Kidney (tissue), 14 donors: Measurements from ENCODE around the gene AP3S1. TPM values are rescaled to one million over a fixed set of nuclear protein-coding genes. Genes with fewer than 3 reads are reported as not detected.

Source experiments
- DNase-seq, 5 donors: peaks; one replicate each; pipeline ENCODE4 v3.0.0-alpha.2; 2013 to 2020
- FAIRE-seq: peaks from 2 replicates; lab custom pipeline; 2012; peaks lifted over from hg19 to GRCh38; lab: Jason Lieb, UNC
- H3K27ac ChIP-seq, 2 donors: one replicate each; pipeline ENCODE4 v1.7.0; 2013; ENCODE audit warnings: low read depth in 2 of 2, low read length in 2 of 2, inconsistent platforms in 1 of 2
- H3K27me3 ChIP-seq: one replicate; pipeline ENCODE4 v1.7.1; 2013; ENCODE audit warnings: low read length, inconsistent platforms; ENCODE audit not compliant: control insufficient read depth, insufficient read depth
- H3K36me3 ChIP-seq, 3 donors: one replicate each; pipeline versions ENCODE4 v1.7.0 to v1.7.1; 2013; ENCODE audit warnings: low read length in 3 of 3, control low read depth in 1 of 3, inconsistent platforms in 1 of 3; ENCODE audit not compliant: insufficient read depth in 3 of 3, control insufficient read depth in 2 of 3
- H3K4me1 ChIP-seq, 3 donors: one replicate each; pipeline versions ENCODE4 v1.7.0 to v1.7.1; 2013; ENCODE audit warnings: low read length in 3 of 3, inconsistent platforms in 1 of 3, low read depth in 1 of 3; ENCODE audit not compliant: control insufficient read depth in 2 of 3, insufficient read depth in 2 of 3
- H3K4me3 ChIP-seq, 3 donors: one replicate each; pipeline versions ENCODE4 v1.7.0 to v1.8.1; 2013; ENCODE audit warnings: low read length in 3 of 3, control low read depth in 1 of 3, inconsistent platforms in 1 of 3
- H3K9ac ChIP-seq, 3 donors: one replicate each; pipeline versions ENCODE4 v1.7.0 to v1.7.1; 2013; ENCODE audit warnings: low read length in 3 of 3, control low read depth in 1 of 3, inconsistent platforms in 1 of 3
- H3K9me3 ChIP-seq, 3 donors: one replicate each; pipeline versions ENCODE4 v1.7.0 to v1.7.1; 2013; ENCODE audit warnings: low read length in 3 of 3, control low read depth in 1 of 3, inconsistent platforms in 1 of 3; ENCODE audit not compliant: control insufficient read depth in 2 of 3, insufficient read depth in 1 of 3
- intact Hi-C: fragments of 100-400 bp; cut with DNase I; formaldehyde crosslinking; loops from one replicate; pipeline ENCODE4 v1.11.1; 2022
- polyA plus RNA-seq: library from polyadenylated mRNA; stranded (reverse); fragments of 350-450 nt; fragmentation: Illumina TruSeq; extraction: RNeasy Lipid Tissue Mini Kit (QIAGEN cat#74804); gene quantifications from one replicate; pipeline ENCODE4 v1.2.3, GENCODE V29; 2014; ENCODE audit warnings: low read depth, low replicate concordance; ENCODE audit not compliant: insufficient read depth
- total RNA-seq: library from RNA; stranded (reverse); fragmentation: NEBNext Ultra II Directional; extraction: Animal tissue kit (Norgen Biotek cat#: 25700); gene quantifications from one replicate; pipeline ENCODE4 v1.2.1, GENCODE V29; 2021
- TF ChIP-seq, protein P1 (sequence below): IDR thresholded peaks from 3 replicates; pipeline ENCODE4 v1.5.1; 2012; ENCODE audit warnings: mild to moderate bottlenecking, moderate library complexity, borderline replicate concordance; ENCODE audit not compliant: insufficient read depth; ENCODE audit errors: extremely low read depth
- donor health status: control.
- donor health status: control.
- donor health status: control.
- donor health status: control.
- donor health status: control.
- donor health status: DM: yes; HTN: yes; CAD: no.
- donor health status: Normal renal cell carcinoma (clear cell type).

AP3S1 gene
- total and polyA plus RNA-seq, 2 donors from 2014 or later: 50.2 to 54.1 TPM

GRCh38 chr5:115956957-115957356, 115.2 kb downstream of the AP3S1 start:
- H3K9ac ChIP-seq: no peak overlapping the region
- H3K27me3 ChIP-seq: peaks cover 17% of the 10 kb centered on the region
- FAIRE-seq (no peak), DNase-seq (no peak)
- peaks cover 0 to 2% (median 0%) of the 10 kb centered on the region in 3 donors for H3K4me1 ChIP-seq
- H3K36me3 ChIP-seq: no peaks in the 10 kb centered on the region
- TF ChIP-seq, protein P1, sequence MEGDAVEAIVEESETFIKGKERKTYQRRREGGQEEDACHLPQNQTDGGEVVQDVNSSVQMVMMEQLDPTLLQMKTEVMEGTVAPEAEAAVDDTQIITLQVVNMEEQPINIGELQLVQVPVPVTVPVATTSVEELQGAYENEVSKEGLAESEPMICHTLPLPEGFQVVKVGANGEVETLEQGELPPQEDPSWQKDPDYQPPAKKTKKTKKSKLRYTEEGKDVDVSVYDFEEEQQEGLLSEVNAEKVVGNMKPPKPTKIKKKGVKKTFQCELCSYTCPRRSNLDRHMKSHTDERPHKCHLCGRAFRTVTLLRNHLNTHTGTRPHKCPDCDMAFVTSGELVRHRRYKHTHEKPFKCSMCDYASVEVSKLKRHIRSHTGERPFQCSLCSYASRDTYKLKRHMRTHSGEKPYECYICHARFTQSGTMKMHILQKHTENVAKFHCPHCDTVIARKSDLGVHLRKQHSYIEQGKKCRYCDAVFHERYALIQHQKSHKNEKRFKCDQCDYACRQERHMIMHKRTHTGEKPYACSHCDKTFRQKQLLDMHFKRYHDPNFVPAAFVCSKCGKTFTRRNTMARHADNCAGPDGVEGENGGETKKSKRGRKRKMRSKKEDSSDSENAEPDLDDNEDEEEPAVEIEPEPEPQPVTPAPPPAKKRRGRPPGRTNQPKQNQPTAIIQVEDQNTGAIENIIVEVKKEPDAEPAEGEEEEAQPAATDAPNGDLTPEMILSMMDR: no peak
- intact Hi-C loops: no loop called here
- H3K9me3 ChIP-seq: no peaks in the 10 kb centered on the region
- H3K4me3 ChIP-seq: no peak overlapping the region
- no peak overlapping the region for H3K27ac ChIP-seq

DNA sequence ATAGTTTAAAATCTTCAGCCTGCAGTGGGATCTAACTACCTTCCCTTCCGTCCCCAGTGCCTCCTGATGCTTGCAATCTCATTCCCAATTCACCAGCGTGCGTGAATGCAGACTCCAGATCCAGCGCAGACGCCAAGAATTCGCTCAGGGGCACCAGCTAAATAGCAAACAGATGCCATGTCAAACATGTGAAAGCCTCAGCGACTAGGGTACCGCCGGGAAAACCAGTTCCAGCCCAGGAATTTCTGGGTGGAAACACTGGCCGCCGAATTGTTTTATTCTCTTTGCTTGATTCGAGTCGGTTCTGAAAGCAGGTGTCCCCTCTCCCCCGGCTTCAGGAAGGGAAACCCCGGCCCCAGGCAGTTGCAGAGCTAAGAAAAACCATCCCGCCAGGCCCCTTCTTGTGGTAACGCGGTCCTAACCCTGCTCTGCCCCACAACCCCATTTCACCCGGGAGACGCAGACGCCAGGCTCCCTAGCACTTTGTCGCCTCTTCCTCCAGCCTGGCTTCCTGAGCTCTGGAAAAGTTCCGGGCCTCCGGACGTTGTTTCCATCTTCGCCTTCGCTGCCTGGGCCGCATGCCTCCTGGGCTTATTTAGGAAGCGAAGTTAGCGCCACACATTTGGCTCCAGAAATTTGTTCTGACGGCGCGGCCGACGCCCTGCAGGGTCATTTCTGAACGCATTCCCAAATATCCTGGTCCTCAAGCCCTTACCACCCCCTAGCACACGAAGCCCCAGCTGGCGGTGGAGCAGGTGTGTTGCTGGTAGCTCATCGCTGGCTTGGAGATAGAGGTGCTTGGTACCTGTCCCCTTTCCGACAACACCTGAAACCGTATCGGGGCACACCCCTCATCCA, 119.9 kb downstream of the AP3S1 start:
- Histone ChIP-seq H3K4me3 (peak overlapping the region in 1 of 3 donors; percentile 25), H3K27ac (no peak overlapping the region), H3K36me3 (no peaks in the 10 kb centered on the region), H3K9me3 (no peaks in the 10 kb centered on the region), H3K4me1 (peaks cover 0 to 8% (median 0%) of the 10 kb centered on the region in 3 donors), H3K27me3 (peaks cover 21% of the 10 kb centered on the region), H3K9ac (no peak overlapping the region)
- intact Hi-C loops: no loop called here
- DNase-seq: peak; percentile 32 to 59 (median 50)
- no peak for FAIRE-seq
- TF ChIP-seq, protein P1: no peak

DNA sequence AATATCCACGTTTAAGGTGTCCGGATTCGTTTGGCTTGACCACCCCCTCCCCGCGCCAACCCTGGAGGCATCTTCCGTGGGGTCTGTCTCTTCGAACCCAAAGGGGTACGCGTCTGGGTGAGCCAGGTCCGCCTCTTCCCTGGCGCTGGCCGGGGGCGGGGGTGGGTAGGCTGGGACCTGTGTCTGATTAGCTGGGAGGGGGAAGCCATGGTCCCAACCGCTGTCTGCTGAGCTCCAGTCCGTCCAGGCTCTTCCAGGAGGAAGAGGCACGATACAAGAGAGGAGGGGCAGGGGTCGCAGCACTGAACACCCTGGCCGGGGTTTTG, 120.5 kb downstream of the AP3S1 start, which contains the start of gene LVRN:
Gene LVRN (plus strand): TSS at position 237 of the 326 bp plus-strand sequence. CDS start 143 bp downstream, outside the sequence.
- H3K4me1 ChIP-seq: peaks cover 0 to 8% (median 0%) of the 10 kb centered on the region in 3 donors
- intact Hi-C loops: no loop called here
- peak in 2 of 5 donors; percentile 41 to 48 for DNase-seq
- H3K36me3 ChIP-seq: no peaks in the 10 kb centered on the region
- FAIRE-seq: no peak
- H3K9me3 ChIP-seq: no peaks in the 10 kb centered on the region
- no peak within 1 kb of the TSS for H3K27ac ChIP-seq
- no peak within 1 kb of the TSS for H3K9ac ChIP-seq
- TF ChIP-seq, protein P1: no peak
- peaks cover 21% of the 10 kb centered on the region for H3K27me3 ChIP-seq
- peak within 1 kb of the TSS in 2 of 3 donors; percentile 18 to 54 for H3K4me3 ChIP-seq
